H1 (cell line): ENCODE results near the gene ERC1. TPM values are rescaled to one million over a fixed set of nuclear protein-coding genes. Genes with fewer than 3 reads are reported as not detected.

Experiments used
- CTCF ChIA-PET: fragments of 300-600 bp; sonication (Branson Sonifier 250); formaldehyde crosslinking; loops from one replicate; lab custom pipeline; 2021; ENCODE audit not compliant: partially characterized antibody; lab: Charles Lee
- POLR2A ChIA-PET: fragments of 300-600 bp; sonication (Branson Sonifier 250); formaldehyde crosslinking; loops from one replicate; lab custom pipeline; 2021; ENCODE audit warnings: inconsistent platforms; ENCODE audit not compliant: partially characterized antibody; lab: Charles Lee
- DNase-seq, 2 experiments: peaks; one replicate each; pipeline versions ENCODE4 v3.0.0 to v3.0.0-alpha.2; 2010 to 2022; ENCODE audit warnings: low spot score in 2 of 2, low read depth in 1 of 2, mixed read lengths in 1 of 2
- FAIRE-seq: peaks from 2 replicates; lab custom pipeline; 2011; peaks lifted over from hg19 to GRCh38; lab: Jason Lieb, UNC
- H2AFZ ChIP-seq: 2 replicates; pipeline ENCODE4 v1.8.1; 2012; ENCODE audit warnings: low read length, inconsistent platforms
- H2AK5ac ChIP-seq: 2 replicates; pipeline ENCODE4 v1.6.1; 2013; ENCODE audit warnings: low read depth, low read length
- H2BK120ac ChIP-seq: replicated peaks from 2 replicates; pipeline ENCODE3; 2013; ENCODE audit warnings: low read depth, low read length, inconsistent platforms
- H2BK12ac ChIP-seq: 2 replicates; pipeline ENCODE4 v1.6.1; 2013; ENCODE audit warnings: low read depth, low read length
- H2BK15ac ChIP-seq: 2 replicates; pipeline ENCODE4 v1.6.1; 2013; ENCODE audit warnings: low read length
- H2BK20ac ChIP-seq: 2 replicates; pipeline ENCODE4 v1.6.1; 2013; ENCODE audit warnings: low read length
- H2BK5ac ChIP-seq: 2 replicates; pipeline ENCODE4 v1.6.1; 2013; ENCODE audit warnings: low read depth, low read length
- H3K14ac ChIP-seq: 2 replicates; pipeline ENCODE4 v1.6.1; 2013; ENCODE audit warnings: inconsistent platforms; ENCODE audit not compliant: insufficient read length
- H3K18ac ChIP-seq: 2 replicates; pipeline ENCODE4 v1.6.1; 2013; ENCODE audit warnings: low read length; ENCODE audit errors: extremely low read depth
- H3K23ac ChIP-seq: 2 replicates; pipeline ENCODE4 v1.6.1; 2013; ENCODE audit warnings: inconsistent platforms; ENCODE audit not compliant: insufficient read length
- H3K23me2 ChIP-seq: 2 replicates; pipeline ENCODE4 v1.6.1; 2013; ENCODE audit warnings: low read depth, low read length
- H3K27ac ChIP-seq: 2 replicates; pipeline ENCODE4 v1.6.1; 2011; ENCODE audit warnings: low read depth, low read length, inconsistent platforms
- H3K27me3 ChIP-seq, 4 experiments: replicated peaks in 1 of 4; 1 replicate in 1 of 4; 2 replicates in 3 of 4; pipeline versions ENCODE4 v1.6.1 to v1.8.1; 2011 to 2013; ENCODE audit warnings: low read length in 3 of 4, mild to moderate bottlenecking in 3 of 4, inconsistent platforms in 2 of 4, mixed read lengths in 2 of 4, moderate library complexity in 1 of 4; ENCODE audit not compliant: control insufficient read depth in 3 of 4, insufficient read depth in 3 of 4; ENCODE audit errors: extremely low read depth in 1 of 4
- H3K36me3 ChIP-seq, 4 experiments: 2 replicates each; pipeline versions ENCODE4 v1.6.1 to v1.8.1; 2011 to 2013; ENCODE audit warnings: mild to moderate bottlenecking in 4 of 4, low read length in 3 of 4, moderate library complexity in 2 of 4, control low read depth in 1 of 4, inconsistent platforms in 1 of 4; ENCODE audit not compliant: insufficient read depth in 4 of 4, control insufficient read depth in 2 of 4
- H3K4ac ChIP-seq: replicated peaks from 2 replicates; pipeline ENCODE3; 2013; ENCODE audit warnings: low read length, low read depth, mixed read lengths, inconsistent platforms; ENCODE audit not compliant: insufficient read length
- H3K4me1 ChIP-seq, 4 experiments: replicated peaks in 1 of 4; 1 replicate in 1 of 4; 2 replicates in 3 of 4; pipeline versions ENCODE4 v1.6.1 to v1.8.1; 2011 to 2013; ENCODE audit warnings: low read length in 3 of 4, inconsistent platforms in 2 of 4, mixed read lengths in 1 of 4; ENCODE audit not compliant: insufficient read depth in 4 of 4, control insufficient read depth in 3 of 4
- H3K4me2 ChIP-seq, 2 experiments: 2 replicates each; pipeline versions ENCODE4 v1.6.1 to v1.8.1; 2011 to 2013; ENCODE audit warnings: low read depth in 2 of 2, low read length in 2 of 2, control low read depth in 1 of 2, inconsistent platforms in 1 of 2, mild to moderate bottlenecking in 1 of 2; ENCODE audit not compliant: insufficient read depth in 1 of 2
- H3K4me3 ChIP-seq, 4 experiments: fragments of 200-600, 300-600 bp in 1 of 4; sonication (generic), shearing (Covaris generic), sonication (Bioruptor Twin) in 1 of 4; 2 replicates each; pipeline versions ENCODE4 v1.5.1 to v1.8.1; 2011 to 2016; ENCODE audit warnings: low read length in 4 of 4, low read depth in 3 of 4, control low read depth in 2 of 4, inconsistent platforms in 2 of 4, mild to moderate bottlenecking in 2 of 4, mixed read lengths in 1 of 4, moderate library complexity in 1 of 4; ENCODE audit not compliant: insufficient read depth in 2 of 4; ENCODE audit errors: extremely low read depth in 1 of 4
- H3K56ac ChIP-seq: replicated peaks from 2 replicates; pipeline ENCODE3; 2013; ENCODE audit warnings: low read depth, mild to moderate bottlenecking, mixed read lengths, low read length, inconsistent platforms; ENCODE audit not compliant: insufficient read length
- H3K79me1 ChIP-seq: 2 replicates; pipeline ENCODE4 v1.6.1; 2013; ENCODE audit warnings: low read depth, low read length, control low read depth
- H3K79me2 ChIP-seq, 2 experiments: 2 replicates each; pipeline versions ENCODE4 v1.6.1 to v1.8.1; 2012 to 2013; ENCODE audit warnings: low read length in 2 of 2, mild to moderate bottlenecking in 2 of 2, inconsistent platforms in 1 of 2; ENCODE audit not compliant: insufficient read depth in 2 of 2, control insufficient read depth in 1 of 2
- H3K9ac ChIP-seq, 4 experiments: replicated peaks in 1 of 4; 1 replicate in 1 of 4; 2 replicates in 3 of 4; pipeline versions ENCODE4 v1.6.1 to v1.8.1; 2011 to 2013; ENCODE audit warnings: low read depth in 3 of 4, low read length in 3 of 4, control low read depth in 2 of 4, mild to moderate bottlenecking in 2 of 4, moderate library complexity in 2 of 4, inconsistent platforms in 1 of 4; ENCODE audit errors: extremely low read depth in 1 of 4
- H3K9me3 ChIP-seq, 2 experiments: 2 replicates each; pipeline versions ENCODE4 v1.6.1 to v1.8.1; 2012 to 2013; ENCODE audit warnings: mild to moderate bottlenecking in 2 of 2, moderate library complexity in 2 of 2, control low read depth in 1 of 2, inconsistent platforms in 1 of 2, low read depth in 1 of 2, low read length in 1 of 2, mixed read lengths in 1 of 2; ENCODE audit not compliant: insufficient read depth in 2 of 2
- H4K20me1 ChIP-seq, 2 experiments: replicated peaks in 1 of 2; 2 replicates each; pipeline versions ENCODE3 to v1.8.1; 2011 to 2013; ENCODE audit warnings: inconsistent platforms in 2 of 2, low read length in 2 of 2, mild to moderate bottlenecking in 1 of 2; ENCODE audit not compliant: insufficient read depth in 2 of 2, control insufficient read depth in 1 of 2
- H4K5ac ChIP-seq: 2 replicates; pipeline ENCODE4 v1.6.1; 2013; ENCODE audit warnings: low read length, low read depth, mixed read lengths, inconsistent platforms; ENCODE audit not compliant: insufficient read length
- H4K8ac ChIP-seq: 2 replicates; pipeline ENCODE4 v1.8.0; 2013; ENCODE audit warnings: mild to moderate bottlenecking, moderate library complexity, low read length, inconsistent platforms; ENCODE audit not compliant: insufficient read depth; ENCODE audit errors: extremely low read depth
- H4K91ac ChIP-seq: replicated peaks from 2 replicates; pipeline ENCODE3; 2013; ENCODE audit warnings: low read length, mixed read lengths, inconsistent platforms; ENCODE audit not compliant: insufficient read length
- BCL11A ChIP-seq, 2 experiments: IDR thresholded peaks; one replicate each; pipeline ENCODE4 v1.6.1; 2011; ENCODE audit warnings: low read depth in 2 of 2, low read length in 2 of 2, mild to moderate bottlenecking in 2 of 2
- CHD1 ChIP-seq: IDR thresholded peaks from 2 replicates; pipeline ENCODE4 v1.6.1; 2012; ENCODE audit warnings: low read depth, low read length, improper control_type of control experiment
- CREB1 ChIP-seq: IDR thresholded peaks from 2 replicates; pipeline ENCODE4 v1.6.1; 2012; ENCODE audit warnings: inconsistent platforms
- GTF2F1 ChIP-seq: IDR thresholded peaks from 2 replicates; pipeline ENCODE4 v1.6.1; 2012; ENCODE audit warnings: low read depth, low read length, improper control_type of control experiment, borderline replicate concordance
- JUND ChIP-seq: IDR thresholded peaks from 2 replicates; pipeline ENCODE4 v1.6.1; 2011; ENCODE audit warnings: mild to moderate bottlenecking, improper control_type of control experiment, low read length
- KDM4A ChIP-seq: IDR thresholded peaks from one replicate; pipeline ENCODE4 v1.7.1; 2012; ENCODE audit warnings: low read depth, mild to moderate bottlenecking, moderate library complexity, low read length, inconsistent platforms; ENCODE audit not compliant: severe bottlenecking
- RFX5 ChIP-seq: IDR thresholded peaks from 2 replicates; pipeline ENCODE4 v1.6.1; 2011; ENCODE audit warnings: low read depth, low read length, improper control_type of control experiment, borderline replicate concordance
- RNF2 ChIP-seq: fragments of 200-900, 300-1000 bp; sonication (generic); IDR thresholded peaks from 2 replicates; pipeline ENCODE4 v1.7.1; 2016; ENCODE audit warnings: borderline replicate concordance, low read depth, mild to moderate bottlenecking, antibody characterized with exemption, low read length; ENCODE audit not compliant: poor library complexity, severe bottlenecking; ENCODE audit errors: missing control alignments
- SAP30 ChIP-seq: fragments of 300-600 bp; sonication (generic); IDR thresholded peaks from 2 replicates; pipeline ENCODE4 v1.7.1; 2012; ENCODE audit warnings: low read length, moderate library complexity, mild to moderate bottlenecking, inconsistent platforms; ENCODE audit not compliant: insufficient read depth, insufficient replicate concordance
- SP4 ChIP-seq: IDR thresholded peaks from 2 replicates; pipeline ENCODE4 v1.6.1; 2012; ENCODE audit warnings: low read length, inconsistent platforms
- SUZ12 ChIP-seq: fragments of 200-600 bp; sonication (generic); IDR thresholded peaks from 2 replicates; pipeline ENCODE4 v1.6.1; 2012; ENCODE audit warnings: mild to moderate bottlenecking, inconsistent platforms, low read length, moderate library complexity, mixed read lengths
- ZNF274 ChIP-seq: IDR thresholded peaks from 2 replicates; pipeline ENCODE4 v1.7.0; 2012; ENCODE audit warnings: low read length, borderline replicate concordance; ENCODE audit errors: extremely low read depth
- WGBS, 2 experiments: shearing (Covaris generic) in 1 of 2; methylation state at CpG; one replicate each; pipeline versions ENCODE4 v1.1.6 to v1.1.7; 2013 to 2015; ENCODE audit warnings: low lambda C conversion rate in 2 of 2, mixed read lengths in 2 of 2, inconsistent platforms in 1 of 2, low coverage in 1 of 2, missing lambda C conversion rate in 1 of 2; ENCODE audit not compliant: insufficient replicate concordance in 2 of 2, insufficient coverage in 1 of 2, insufficient read length in 1 of 2; ENCODE audit errors: extremely low coverage in 1 of 2, missing lambda C conversion rate in 1 of 2; 5-methylcytosine and 5-hydroxymethylcytosine counted together
- polyA plus RNA-seq, 7 experiments: library from polyadenylated mRNA; depleted of rRNA in 3 of 7; stranded (reverse) in 5 of 7; unstranded in 2 of 7; fragments of >200 nt in 5 of 7; fragments of 200-250 nt in 2 of 7; gene quantifications; 1 replicate in 5 of 7; 2 replicates in 1 of 7; 4 replicates in 1 of 7; pipeline versions ENCODE4 v1.2.1 to v1.2.3, GENCODE V29; 2011 to 2013; ENCODE audit warnings: missing spikeins in 2 of 7, mixed read lengths in 2 of 7
- total RNA-seq: library from RNA; stranded (reverse); fragmentation: NEBNext Ultra II Directional; extraction: Animal tissue kit (Norgen Biotek cat#: 25700); gene quantifications from 2 replicates; pipeline ENCODE4 v1.2.1, GENCODE V29; 2021

Gene ERC1
- total and polyA plus RNA-seq, 2 of the 8 experiments (the other 6 are each of a cell fraction or from before 2014, with no cell fraction given), result 7.8 to 45.7 TPM

- Histone ChIP-seq H3K27me3 (no peaks in the 10 kb centered on the region), H4K20me1 (no peaks in the 10 kb centered on the region), H3K9me3 (peaks cover 0 to 3% of the 10 kb centered on the region in 2 experiments; a peak in 1 of 4 replicates), H2AFZ (no peak overlapping the region), H2BK5ac (no peak overlapping the region), H2BK20ac (no peak overlapping the region), H2AK5ac (no peak overlapping the region), H4K5ac (no peak overlapping the region), H3K4me2 (no peak overlapping the region), H3K36me3 (peaks cover 0 to 6% (median 1%) of the 10 kb centered on the region in 4 experiments; a peak in 2 of 8 replicates), H3K9ac (no peak overlapping the region), H3K4me3 (no peak overlapping the region), H4K8ac (no peak overlapping the region), H3K27ac (no peak overlapping the region), H2BK120ac (no peak overlapping the region), H3K18ac (no peak overlapping the region), H3K56ac (no peak overlapping the region), H2BK12ac (no peak overlapping the region), H3K4me1 (peaks cover 0 to 3% (median 0%) of the 10 kb centered on the region in 4 experiments; a peak in 2 of 7 replicates), H3K79me1 (no peaks in the 10 kb centered on the region), H3K23me2 (no peaks in the 10 kb centered on the region), H2BK15ac (no peak overlapping the region), H3K79me2 (no peaks in the 10 kb centered on the region), H3K14ac (no peak overlapping the region), H4K91ac (no peak overlapping the region), H3K23ac (no peak overlapping the region), H3K4ac (no peak overlapping the region)
- CTCF ChIA-PET, result interaction anchor here (0.8 kb wide), 1 partner anchor 398 kb away, joined by 3 read pairs; no protein-coding TSS in a partner anchor
- no peak for DNase-seq
- TF ChIP-seq ZNF274 (no peak), JUND (no peak), SAP30 (no peak), RFX5 (no peak), SUZ12 (no peak), GTF2F1 (no peak), RNF2 (no peak), SP4 (no peak), CREB1 (no peak), CHD1 (no peak), BCL11A (IDR thresholded peaks at IDR 0.05; ENCODE audit: low read depth in 2 of 2, low read length in 2 of 2) (no peak), KDM4A (no peak)
- POLR2A ChIA-PET, result no interaction called here
- 90% methylated on average over 1 of the region's 1 CpG; no CpG with 5 or more reads in 1 of the 2 experiments for WGBS, 2 experiments
- FAIRE-seq, result no peak
Observed at GRCh38 chr12:1314523-1314922, 323.5 kb downstream of the ERC1 start.
